ENCODE results near the gene NGFR.

NGFR gene

DNA sequence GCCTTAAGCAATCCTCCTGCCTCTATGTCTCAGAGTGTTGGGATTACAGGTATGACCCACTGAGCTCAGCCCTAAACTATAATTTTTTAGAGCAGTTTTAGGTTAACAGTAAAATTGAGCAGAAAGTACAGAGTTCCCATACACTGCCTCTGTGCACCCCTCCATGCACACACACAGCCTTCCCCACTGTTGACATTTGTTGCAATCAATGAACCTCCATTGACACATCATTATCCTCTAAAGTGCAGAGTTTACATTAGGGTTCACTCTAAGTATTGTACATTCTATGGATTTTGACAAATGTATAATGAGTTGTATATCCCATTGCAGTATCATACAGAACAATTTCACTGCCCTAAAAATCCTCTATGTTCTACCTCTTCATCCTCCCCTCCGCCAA, 35.0 kb downstream of the NGFR start:
- peaks cover 11% of the 10 kb centered on the region for H3K4me1 ChIP-seq (ENCODE audit: insufficient read depth, insufficient read length)
- no peak for DNase-seq (ENCODE audit: low read depth, low spot score)
- no peak for TF ChIP-seq ZNF274 (IDR thresholded peaks at IDR 0.05; ENCODE audit: low read depth, low read length)
- no peak for TF ChIP-seq YY1 (IDR thresholded peaks at IDR 0.05; ENCODE audit: insufficient read depth, insufficient read length)
- TF ChIP-seq SUZ12 (IDR thresholded peaks at IDR 0.05; ENCODE audit: extremely low read depth, insufficient read depth, insufficient read length): no peak
- no peaks in the 10 kb centered on the region for H3K9me3 ChIP-seq (ENCODE audit: insufficient read depth, low read length)
- H3K9ac ChIP-seq (ENCODE audit: insufficient read length, low read depth): no peak overlapping the region
- no peak overlapping the region for H3K4me3 ChIP-seq (ENCODE audit: insufficient read length, low read depth)
- H3K36me3 ChIP-seq (ENCODE audit: insufficient read depth, insufficient read length, low read length): no peaks in the 10 kb centered on the region
- H3K27me3 ChIP-seq (ENCODE audit: insufficient read depth, insufficient read length): no peaks in the 10 kb centered on the region

DNA sequence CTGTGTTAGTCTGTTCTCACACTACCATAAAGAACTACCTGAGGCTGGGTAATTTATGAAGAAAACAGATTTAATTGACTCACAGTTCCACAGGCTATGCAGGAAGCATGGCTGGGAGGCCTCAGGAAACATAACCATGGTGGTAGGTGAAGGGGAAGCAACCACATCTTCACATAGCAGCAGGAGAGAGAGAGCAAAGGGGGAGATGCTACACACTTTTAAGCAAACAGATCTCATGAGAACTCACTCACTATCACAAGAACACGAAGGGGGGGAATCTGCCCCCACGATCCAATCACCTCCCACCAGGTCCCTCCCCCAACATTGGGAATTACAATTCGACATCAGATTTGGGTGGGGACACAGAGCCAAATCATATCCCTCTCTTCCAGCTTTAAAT, 48.8 kb downstream of the NGFR start:
- TF ChIP-seq YY1 (IDR thresholded peaks at IDR 0.05; ENCODE audit: insufficient read depth, insufficient read length): no peak
- no peak for TF ChIP-seq SUZ12 (IDR thresholded peaks at IDR 0.05; ENCODE audit: extremely low read depth, insufficient read depth, insufficient read length)
- no peak for TF ChIP-seq ZNF274 (IDR thresholded peaks at IDR 0.05; ENCODE audit: low read depth, low read length)
- Histone ChIP-seq H3K36me3 (ENCODE audit: insufficient read depth, insufficient read length, low read length) (no peaks in the 10 kb centered on the region), H3K4me1 (ENCODE audit: insufficient read depth, insufficient read length) (peaks cover 44% of the 10 kb centered on the region), H3K4me3 (ENCODE audit: insufficient read length, low read depth) (no peak overlapping the region), H3K9me3 (ENCODE audit: insufficient read depth, low read length) (peaks cover 12% of the 10 kb centered on the region; the same call in 1 of the 2 replicates), H3K9ac (ENCODE audit: insufficient read length, low read depth) (no peak overlapping the region), H3K27me3 (ENCODE audit: insufficient read depth, insufficient read length) (no peaks in the 10 kb centered on the region)
- no peak for DNase-seq (ENCODE audit: low read depth, low spot score)

DNA sequence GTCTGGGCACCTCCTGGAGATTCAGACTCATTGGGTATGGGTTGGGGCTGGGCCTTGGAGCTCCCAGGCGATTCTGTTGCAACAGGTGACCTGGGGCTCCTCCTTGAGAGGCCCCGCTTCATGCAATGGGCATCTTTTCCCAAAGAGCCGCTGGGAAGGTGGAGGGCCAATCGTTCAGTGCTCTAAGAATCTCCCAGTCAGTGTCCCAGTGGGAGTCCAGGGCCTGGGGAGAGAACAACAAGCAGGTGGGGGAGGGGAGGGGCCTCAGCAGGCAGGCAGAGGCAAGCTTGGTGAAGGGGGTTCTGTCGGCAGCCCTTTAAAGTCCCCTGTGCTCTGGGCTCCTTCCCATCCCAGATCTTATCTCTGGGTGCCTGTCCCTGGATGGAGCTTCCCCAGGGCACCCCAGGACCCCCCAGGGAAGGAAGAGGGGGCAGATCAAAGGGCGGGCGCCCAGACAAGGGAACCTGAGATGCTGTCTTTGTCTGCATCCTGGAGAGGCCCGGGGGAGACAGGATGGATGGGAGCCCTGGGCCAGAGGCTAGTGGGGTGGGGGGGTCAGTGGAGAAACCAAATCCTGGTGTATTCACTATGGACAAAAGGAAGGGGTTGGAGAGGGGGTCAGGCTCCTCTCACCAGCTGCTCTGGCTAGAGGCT, 50.0 kb downstream of the NGFR start:
- H3K36me3 ChIP-seq (ENCODE audit: insufficient read depth, insufficient read length, low read length): no peaks in the 10 kb centered on the region
- no peak overlapping the region for H3K9ac ChIP-seq (ENCODE audit: insufficient read length, low read depth)
- H3K27me3 ChIP-seq (ENCODE audit: insufficient read depth, insufficient read length): no peaks in the 10 kb centered on the region
- TF ChIP-seq YY1 (IDR thresholded peaks at IDR 0.05; ENCODE audit: insufficient read depth, insufficient read length) (no peak), ZNF274 (IDR thresholded peaks at IDR 0.05; ENCODE audit: low read depth, low read length) (no peak), SUZ12 (IDR thresholded peaks at IDR 0.05; ENCODE audit: extremely low read depth, insufficient read depth, insufficient read length) (no peak)
- DNase-seq (ENCODE audit: low read depth, low spot score): no peak
- H3K4me1 ChIP-seq (ENCODE audit: insufficient read depth, insufficient read length): peaks cover 48% of the 10 kb centered on the region
- H3K9me3 ChIP-seq (ENCODE audit: insufficient read depth, low read length): peaks cover 8% of the 10 kb centered on the region; the same call in 1 of the 2 replicates
- H3K4me3 ChIP-seq (ENCODE audit: insufficient read length, low read depth): no peak overlapping the region

GRCh38 chr17:49545806-49546545, 50.9 kb downstream of the NGFR start:
- no peaks in the 10 kb centered on the region for H3K36me3 ChIP-seq (ENCODE audit: insufficient read depth, insufficient read length, low read length)
- H3K9ac ChIP-seq (ENCODE audit: insufficient read length, low read depth): no peak overlapping the region
- peaks cover 52% of the 10 kb centered on the region for H3K4me1 ChIP-seq (ENCODE audit: insufficient read depth, insufficient read length)
- peaks cover 8% of the 10 kb centered on the region; the same call in 1 of the 2 replicates for H3K9me3 ChIP-seq (ENCODE audit: insufficient read depth, low read length)
- no peak overlapping the region for H3K4me3 ChIP-seq (ENCODE audit: insufficient read length, low read depth)
- no peak for DNase-seq (ENCODE audit: low read depth, low spot score)
- no peak for TF ChIP-seq YY1 (IDR thresholded peaks at IDR 0.05; ENCODE audit: insufficient read depth, insufficient read length)
- no peak for TF ChIP-seq SUZ12 (IDR thresholded peaks at IDR 0.05; ENCODE audit: extremely low read depth, insufficient read depth, insufficient read length)
- no peak for TF ChIP-seq ZNF274 (IDR thresholded peaks at IDR 0.05; ENCODE audit: low read depth, low read length)
- H3K27me3 ChIP-seq (ENCODE audit: insufficient read depth, insufficient read length): no peaks in the 10 kb centered on the region

DNA sequence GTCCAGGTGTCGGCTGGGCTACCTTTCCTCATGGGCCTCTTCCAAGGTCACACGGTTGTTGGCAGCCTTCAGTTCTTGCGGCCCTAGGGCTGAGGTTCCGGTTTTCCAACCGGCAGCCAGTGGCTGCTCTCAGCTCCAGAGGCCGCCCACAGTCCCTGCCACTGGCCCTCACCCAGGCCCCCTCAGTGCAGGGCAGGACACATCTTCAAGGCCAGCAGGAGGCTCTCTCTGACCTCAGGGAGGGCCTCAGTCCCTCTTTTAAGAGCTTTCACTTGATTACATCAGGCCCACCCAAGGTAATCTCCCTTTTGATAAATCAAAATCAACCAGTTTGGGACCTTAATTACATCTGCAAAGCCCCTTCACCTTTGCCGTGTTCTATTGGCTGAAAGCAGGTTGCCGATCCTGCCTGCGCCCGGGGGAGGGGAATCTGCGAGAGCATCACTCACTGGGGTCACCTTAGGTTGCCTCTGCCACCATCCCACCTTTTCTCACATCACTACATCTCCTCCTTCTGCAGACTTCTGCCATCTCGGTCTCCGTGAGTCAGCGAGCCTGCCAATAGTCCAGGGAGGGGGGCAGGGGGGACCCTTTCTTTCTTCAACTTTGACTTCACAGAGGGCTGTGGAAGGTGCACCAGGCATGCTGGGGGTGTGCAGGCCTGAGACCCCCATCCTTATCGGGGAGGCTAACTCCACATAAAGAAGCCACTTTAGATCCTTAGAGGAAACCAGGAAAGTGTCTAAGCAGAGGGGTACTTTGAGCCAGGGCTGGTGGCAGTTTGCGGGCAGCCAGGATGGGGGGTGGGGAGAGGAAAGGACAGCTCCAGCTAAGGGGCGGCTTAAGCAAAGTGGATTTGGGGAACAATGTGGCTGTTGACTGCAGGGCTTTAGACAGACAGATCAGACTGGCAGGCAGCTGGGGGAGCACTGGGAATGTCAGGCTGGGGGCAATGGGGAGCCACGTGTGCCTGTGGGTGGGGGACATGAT, 51.7 kb downstream of the NGFR start:
- Histone ChIP-seq H3K4me1 (ENCODE audit: insufficient read depth, insufficient read length) (peaks cover 51% of the 10 kb centered on the region), H3K9me3 (ENCODE audit: insufficient read depth, low read length) (peaks cover 8% of the 10 kb centered on the region; the same call in 1 of the 2 replicates), H3K9ac (ENCODE audit: insufficient read length, low read depth) (no peak overlapping the region), H3K27me3 (ENCODE audit: insufficient read depth, insufficient read length) (no peaks in the 10 kb centered on the region), H3K36me3 (ENCODE audit: insufficient read depth, insufficient read length, low read length) (no peaks in the 10 kb centered on the region), H3K4me3 (ENCODE audit: insufficient read length, low read depth) (no peak overlapping the region)
- no peak for TF ChIP-seq ZNF274 (IDR thresholded peaks at IDR 0.05; ENCODE audit: low read depth, low read length)
- TF ChIP-seq SUZ12 (IDR thresholded peaks at IDR 0.05; ENCODE audit: extremely low read depth, insufficient read depth, insufficient read length): no peak
- no peak for TF ChIP-seq YY1 (IDR thresholded peaks at IDR 0.05; ENCODE audit: insufficient read depth, insufficient read length)
- no peak for DNase-seq (ENCODE audit: low read depth, low spot score)

GRCh38 chr17:49547566-49547965, 52.5 kb downstream of the NGFR start:
- no peak for DNase-seq (ENCODE audit: low read depth, low spot score)
- TF ChIP-seq SUZ12 (IDR thresholded peaks at IDR 0.05; ENCODE audit: extremely low read depth, insufficient read depth, insufficient read length) (no peak), YY1 (IDR thresholded peaks at IDR 0.05; ENCODE audit: insufficient read depth, insufficient read length) (no peak), ZNF274 (IDR thresholded peaks at IDR 0.05; ENCODE audit: low read depth, low read length) (no peak)
- H3K9me3 ChIP-seq (ENCODE audit: insufficient read depth, low read length): peaks cover 8% of the 10 kb centered on the region; the same call in 1 of the 2 replicates
- no peak overlapping the region for H3K4me3 ChIP-seq (ENCODE audit: insufficient read length, low read depth)
- peaks cover 49% of the 10 kb centered on the region for H3K4me1 ChIP-seq (ENCODE audit: insufficient read depth, insufficient read length)
- H3K36me3 ChIP-seq (ENCODE audit: insufficient read depth, insufficient read length, low read length): no peaks in the 10 kb centered on the region
- H3K27me3 ChIP-seq (ENCODE audit: insufficient read depth, insufficient read length): no peaks in the 10 kb centered on the region
- H3K9ac ChIP-seq (ENCODE audit: insufficient read length, low read depth): no peak overlapping the region

Data from NT2/D1 (cell line).